NCI-H146 treated with DMSO at 0.1 percent for 48 hours (cell line): ENCODE data around the gene TMEM53.

Experiments used
- DNase-seq: peaks from one replicate; lab custom pipeline; 2025; ENCODE audit not compliant: unreplicated experiment; lab: John Stamatoyannopoulos, UW

Gene TMEM53

DNA sequence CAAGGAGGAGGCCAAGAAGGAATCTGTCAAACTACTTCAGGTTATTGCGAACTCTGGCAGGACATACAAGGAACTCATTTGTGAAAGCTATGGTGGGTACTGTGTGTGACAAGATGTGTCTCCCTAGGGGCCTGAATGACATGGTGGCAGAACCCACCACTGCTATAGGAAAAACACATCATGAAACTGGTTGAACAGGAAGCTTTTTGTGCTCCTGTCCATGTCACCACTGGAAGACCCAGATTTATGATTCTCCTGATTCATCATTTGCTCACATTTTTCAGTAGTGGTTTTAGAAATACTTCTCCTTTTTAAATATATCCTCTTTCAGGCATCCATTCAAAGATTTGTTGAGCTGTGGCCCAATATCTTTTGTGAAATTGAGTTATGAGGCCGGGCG lies 23.9 kb upstream of the TMEM53 start:
- no peak for DNase-seq

DNA sequence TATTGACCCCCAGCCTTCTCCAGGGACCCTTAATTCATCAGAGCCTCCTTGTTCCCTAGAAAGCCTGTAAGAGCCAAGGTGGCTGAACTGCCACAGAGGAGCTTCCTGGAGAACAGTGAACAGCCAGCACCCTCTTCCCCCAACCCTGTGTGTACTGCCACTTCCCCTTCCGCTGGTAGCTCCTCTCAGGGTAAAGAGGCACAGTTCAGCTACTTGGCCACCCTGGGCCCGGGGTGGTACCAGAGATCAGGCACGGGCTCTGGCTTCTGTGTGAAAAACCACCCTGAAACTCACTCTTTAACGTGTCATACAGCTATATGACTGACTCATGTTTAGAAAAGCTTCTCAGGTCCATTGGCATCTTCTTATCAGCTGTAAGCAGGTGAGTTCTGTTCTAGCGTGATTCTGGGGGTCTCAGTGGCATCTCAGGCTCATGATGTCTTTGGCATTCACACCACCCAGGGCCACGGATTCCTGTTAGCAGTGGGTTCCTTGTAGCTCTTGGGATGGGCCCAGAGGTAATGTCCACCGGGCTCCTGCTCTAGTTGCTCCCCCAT lies 22.6 kb upstream of the TMEM53 start:
- DNase-seq = no peak

DNA sequence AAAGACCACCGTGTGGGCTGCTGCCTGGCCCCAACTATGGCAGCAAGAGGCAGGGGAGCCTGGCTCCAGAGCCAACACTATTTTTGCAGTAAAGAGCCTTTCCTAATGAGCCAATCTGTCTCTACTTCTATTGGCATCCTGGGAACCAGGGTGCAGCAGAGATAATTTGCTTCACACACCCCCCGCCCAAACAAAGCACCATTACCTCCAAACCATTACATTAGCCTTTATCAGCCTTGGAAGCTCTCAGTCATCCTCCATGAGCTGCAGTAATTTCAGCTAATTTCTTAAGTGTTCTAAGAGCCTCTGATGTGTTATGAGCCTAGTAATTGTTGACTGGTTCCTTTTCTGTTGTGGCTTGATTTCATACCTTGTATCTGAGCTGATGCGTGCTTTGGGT lies 21.8 kb upstream of the TMEM53 start:
- DNase-seq = no peak

GRCh38 chr1:44695671-44696070 lies 21.4 kb upstream of the TMEM53 start:
- DNase-seq = no peak

- DNase-seq = no peak
These were observed 20.7 kb upstream of the TMEM53 start for GRCh38 chr1:44694863-44695478.

DNA sequence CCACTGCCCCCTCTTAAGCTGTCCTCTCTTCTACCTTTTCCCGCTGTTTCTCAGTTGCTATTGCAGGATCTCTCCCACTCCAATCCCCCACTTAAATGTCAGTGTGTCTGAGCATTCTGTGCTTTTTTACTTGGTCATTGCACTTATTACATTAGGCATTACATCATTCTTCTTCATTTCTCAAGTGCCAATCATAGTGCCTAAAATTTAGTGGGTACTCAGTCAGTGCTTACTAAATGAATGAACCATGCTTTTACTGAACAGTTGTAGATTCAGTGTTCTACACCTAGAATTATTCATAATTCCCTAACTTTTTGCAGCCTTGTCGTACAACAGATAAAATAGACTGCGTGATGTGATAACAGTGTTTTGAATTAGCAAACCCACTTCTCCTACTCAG lies 19.6 kb upstream of the TMEM53 start:
- DNase-seq = no peak

GRCh38 chr1:44693159-44693558 lies 18.9 kb upstream of the TMEM53 start:
- DNase-seq = no peak

DNA sequence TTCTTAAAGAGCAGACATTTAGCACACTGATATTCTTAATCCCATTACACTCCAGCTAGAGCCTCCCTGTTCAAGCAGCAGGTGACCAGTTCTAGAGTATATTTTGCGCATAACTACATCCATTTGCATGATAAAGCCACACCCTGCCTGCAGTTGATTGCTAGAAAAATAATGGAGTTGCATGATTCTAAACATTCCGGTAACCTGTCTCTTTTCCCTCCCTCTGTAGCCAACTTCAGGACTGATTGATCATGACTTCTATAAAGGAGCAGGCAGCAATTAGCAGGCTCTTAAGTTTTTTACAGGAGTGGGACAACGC lies 15.1 kb upstream of the TMEM53 start:
- no peak for DNase-seq

DNA sequence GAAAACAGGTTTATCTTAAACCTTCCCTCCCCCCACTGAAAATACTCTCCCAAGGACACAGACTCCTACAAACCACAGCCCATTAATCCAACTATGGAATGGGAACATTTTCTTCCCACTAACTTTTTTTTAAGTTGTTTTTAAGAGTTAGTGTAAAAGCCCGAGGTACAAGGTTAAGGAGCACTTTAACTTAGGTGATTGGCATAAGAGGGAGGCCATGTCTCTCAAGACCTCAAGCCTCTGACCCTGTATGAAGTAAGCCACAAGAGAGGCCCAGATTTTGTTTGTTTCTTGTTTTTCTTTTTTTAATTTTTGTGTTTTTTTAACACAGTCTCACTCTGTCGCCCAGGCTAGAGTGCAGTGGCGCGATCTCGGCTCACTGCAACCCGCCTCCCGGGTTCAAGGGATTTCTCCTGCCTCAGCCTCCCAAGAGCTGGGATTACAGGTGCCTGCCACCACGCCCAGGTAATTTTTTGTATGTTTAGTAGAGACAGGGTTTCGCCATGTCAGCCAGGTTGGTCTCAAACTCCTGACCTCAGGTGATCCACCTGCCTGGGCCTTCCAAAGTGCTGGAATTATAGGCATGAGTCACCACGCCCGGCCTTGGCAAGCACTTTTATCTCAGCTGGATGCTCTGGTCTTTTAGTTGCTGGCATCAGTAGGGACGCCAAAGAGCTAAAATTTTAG lies 14.6 kb upstream of the TMEM53 start:
- no peak for DNase-seq

- no peak for DNase-seq
These were observed 11.6 kb upstream of the TMEM53 start for GRCh38 chr1:44685881-44686280.

DNA sequence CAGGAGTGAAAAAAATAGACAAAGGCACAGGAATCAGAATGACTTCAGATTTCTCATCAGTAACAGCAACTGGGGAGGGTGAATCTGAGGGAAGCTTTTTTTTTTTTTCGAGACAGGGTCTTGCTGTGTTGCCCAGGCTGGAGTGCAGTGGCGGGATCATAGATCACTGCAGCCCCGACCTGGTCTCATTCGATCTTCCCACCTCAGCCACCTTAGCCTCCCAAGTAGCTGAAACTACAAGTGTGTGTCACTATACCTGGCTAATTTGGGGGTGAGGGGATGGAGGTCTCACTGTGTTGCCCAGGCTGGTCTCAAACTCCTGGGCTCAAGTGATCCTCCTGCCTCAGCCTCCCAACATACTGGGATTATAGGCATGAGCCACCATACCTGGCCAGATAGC lies 10.9 kb upstream of the TMEM53 start:
- no peak for DNase-seq

DNA sequence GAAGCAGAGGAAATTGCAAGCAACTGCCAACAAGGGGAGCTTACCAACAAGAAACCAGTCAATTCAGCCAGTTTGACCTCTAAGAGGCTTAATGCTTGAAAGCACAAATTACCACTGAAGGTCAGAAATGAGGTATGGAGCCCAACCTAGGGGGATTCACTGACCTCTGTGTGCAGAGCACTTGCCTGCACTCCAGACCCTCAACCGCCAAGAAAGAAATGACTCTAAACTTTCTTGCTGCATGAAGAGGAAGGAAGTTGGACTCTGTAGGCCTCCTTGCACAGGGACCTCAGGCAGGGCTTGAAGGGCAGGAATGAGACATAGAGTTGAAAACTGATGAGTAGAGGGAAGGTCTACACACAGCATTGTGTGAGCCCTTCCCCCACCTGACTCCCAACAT lies 10.2 kb upstream of the TMEM53 start:
- no peak for DNase-seq

- DNase-seq = no peak
These were observed 8.6 kb upstream of the TMEM53 start for GRCh38 chr1:44682883-44683265.

DNA sequence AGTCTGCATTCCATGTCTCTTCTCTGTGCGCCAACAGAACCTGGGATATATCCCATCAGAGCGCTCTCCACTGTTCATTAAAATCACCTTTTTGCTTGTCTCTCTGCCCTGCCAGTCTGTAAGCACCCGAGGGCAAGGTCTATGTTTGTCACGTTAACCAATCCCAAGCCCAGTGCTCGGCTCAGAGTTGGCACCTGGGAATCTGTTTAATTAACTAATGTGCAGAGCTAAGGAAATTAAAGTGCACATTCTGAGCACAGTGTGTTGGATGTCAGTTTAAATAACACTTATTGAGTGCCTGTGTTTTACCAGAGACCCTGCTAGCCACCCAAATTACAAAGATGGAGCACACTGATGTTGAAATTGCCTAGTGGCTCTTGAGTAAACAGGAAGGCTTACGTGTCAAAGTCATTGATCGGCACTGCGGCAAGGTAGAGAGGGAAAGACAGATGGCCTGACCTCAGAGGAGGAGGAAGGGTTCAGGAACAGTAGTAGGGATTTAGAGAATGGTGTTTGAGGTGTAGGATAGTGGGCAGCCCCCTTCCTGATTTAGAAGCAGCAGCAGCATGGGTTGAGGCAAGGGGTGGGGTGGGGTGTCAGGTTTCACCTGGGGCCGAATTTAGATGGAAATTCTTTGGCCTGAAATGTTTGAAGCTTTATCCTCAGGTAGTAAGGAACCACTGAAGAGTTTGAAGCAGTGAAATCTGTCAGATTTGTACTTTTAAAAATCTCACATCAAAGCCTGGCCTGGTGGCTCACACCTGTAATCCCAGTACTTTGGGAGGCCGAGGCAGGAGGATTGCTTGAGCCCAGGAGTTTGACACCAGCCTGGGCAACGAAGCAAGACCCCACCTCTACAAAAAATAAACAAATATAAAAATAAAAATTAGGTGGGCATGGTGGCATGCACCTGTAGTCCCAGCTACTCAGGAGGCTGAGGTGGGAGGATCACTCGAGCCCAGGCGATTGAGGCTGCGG lies 7.9 kb upstream of the TMEM53 start:
- peak; percentile 38 for DNase-seq

DNA sequence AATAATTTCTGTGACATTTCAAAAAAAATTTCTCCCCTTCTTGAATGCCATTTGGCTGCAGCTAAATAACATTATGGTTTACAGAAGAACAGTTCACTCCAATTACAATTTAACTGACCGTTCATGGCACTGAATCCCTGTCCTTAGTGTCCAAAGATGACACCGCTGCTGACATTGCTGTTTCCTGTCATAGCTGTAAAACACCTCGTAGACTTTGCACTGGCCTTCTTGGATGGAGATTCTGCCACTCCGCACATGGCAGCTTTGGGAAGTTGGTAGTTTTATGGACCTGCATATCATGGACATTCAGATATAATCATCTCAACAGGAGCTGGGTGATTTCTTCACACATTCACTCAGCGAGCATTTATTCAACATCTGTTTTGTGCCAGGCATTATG lies 5.2 kb upstream of the TMEM53 start:
- no peak for DNase-seq

DNA sequence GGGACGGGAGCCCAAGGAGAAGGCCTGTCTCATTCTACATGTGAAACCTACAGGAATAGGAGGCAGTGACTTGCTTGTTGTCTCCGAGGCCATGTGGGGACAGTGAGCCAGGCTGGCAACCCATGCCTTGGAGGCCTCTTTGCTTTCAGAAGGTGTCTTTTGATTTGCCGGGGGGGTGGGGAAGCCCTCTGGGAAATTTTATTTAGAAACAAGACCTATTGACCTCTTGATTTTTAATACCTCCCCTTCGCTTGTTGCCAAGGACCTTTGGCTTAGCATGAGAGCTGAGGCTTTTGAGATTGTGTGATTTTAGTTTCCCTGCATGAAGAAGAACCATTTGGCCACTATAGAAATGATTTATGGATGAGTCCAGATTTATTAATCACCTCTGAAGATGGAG lies 4.3 kb upstream of the TMEM53 start:
- no peak for DNase-seq

- DNase-seq = no peak
These were observed 3.8 kb upstream of the TMEM53 start for GRCh38 chr1:44678120-44678519.

GRCh38 chr1:44677201-44677766 lies 3.0 kb upstream of the TMEM53 start:
- peak; percentile 7 for DNase-seq

DNA sequence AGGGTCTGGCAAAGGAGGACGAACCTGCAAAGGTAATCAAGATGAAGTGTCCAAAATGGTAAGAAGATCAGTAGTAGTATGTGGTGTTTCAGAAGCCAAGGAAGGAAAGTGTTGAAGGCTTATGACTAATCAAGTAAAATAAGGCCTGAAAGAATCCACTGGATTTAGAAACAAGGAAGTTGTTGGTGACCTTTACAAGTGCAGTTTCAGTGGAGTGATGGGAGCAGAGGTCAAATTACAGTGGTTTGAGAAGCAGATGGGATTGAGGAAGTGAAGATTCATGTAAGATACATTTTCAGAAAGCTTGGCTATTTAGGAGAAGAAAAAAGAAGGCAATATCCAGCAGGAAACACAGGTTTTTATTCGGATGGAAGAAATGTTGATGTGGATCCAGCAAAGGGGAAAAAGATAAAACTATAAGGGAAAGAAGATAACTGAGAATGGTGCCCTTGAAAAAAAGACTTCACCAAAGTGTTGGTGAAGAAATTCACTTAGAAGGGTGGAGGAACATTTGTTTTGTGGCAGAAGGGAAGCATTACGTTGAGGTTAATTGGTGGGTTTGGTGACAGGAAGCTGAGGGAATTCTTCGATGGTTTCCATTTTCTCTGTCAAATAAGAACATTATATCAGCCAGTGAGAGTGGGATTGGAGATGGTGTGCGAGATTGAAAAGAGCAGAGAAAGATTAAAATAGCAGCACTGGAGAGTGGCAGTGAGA lies 2.4 kb upstream of the TMEM53 start:
- no peak for DNase-seq

DNA sequence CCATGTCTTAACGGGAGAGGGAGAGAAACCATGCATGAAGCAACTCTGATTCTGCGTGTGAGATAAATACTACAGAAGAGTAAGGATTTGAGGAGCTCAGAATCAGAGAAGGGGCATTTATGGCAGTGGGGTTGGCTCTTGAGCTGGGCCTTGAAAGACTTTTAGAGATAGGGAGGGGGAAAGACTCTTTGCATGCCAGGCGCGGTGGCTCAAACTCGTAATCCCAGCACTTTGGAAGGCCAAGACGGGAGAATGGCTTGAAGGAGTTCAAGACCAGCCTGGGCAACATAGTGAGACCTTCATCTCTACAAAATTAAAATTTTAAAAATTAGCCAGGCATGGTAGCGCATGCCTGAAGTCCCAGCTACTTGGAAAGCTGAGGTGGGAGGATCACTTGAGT lies 905 bp upstream of the TMEM53 start:
- no peak for DNase-seq

GRCh38 chr1:44673675-44674112 lies 587 bp downstream of the TMEM53 start:
- no peak for DNase-seq
